ENCODE measurements around the gene SF3B3.

SF3B3 gene

DNA sequence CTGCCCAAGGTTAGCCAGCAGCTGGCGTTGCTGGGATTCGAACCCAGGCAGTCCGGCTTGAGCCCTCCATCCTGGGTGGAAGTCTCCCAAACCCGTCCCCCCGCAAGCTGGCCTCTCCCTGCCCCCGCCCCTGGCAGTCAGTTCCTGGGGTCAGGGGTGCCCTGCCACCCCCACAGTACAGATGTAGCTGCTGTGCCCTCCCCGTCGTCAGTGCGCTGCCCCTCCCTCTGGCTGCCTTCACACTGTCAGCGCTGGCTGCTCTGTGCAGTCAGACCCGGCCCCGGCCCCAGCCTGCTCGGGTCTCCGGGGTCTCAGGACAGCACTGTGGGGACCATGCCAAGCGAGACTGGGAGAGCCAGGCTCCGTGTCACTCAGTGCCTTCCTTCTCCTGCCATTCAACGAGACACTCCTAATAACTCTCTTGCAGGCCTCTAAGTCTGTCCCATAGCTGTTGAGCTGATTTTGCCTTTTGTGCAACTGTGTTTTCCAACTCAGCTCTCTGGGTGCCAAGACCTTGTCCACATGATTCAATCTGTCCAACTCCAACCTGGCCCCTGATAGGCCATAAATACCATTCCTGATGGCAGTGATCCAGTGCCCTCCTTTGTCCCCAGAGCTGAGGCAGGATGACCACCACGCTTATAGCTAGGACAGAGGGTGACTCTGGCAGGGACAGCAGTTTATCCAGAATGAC, 67.3 kb downstream of the SF3B3 start:
- DNase-seq (ENCODE audit: low read depth), result no peak

- no peak for DNase-seq (ENCODE audit: low read depth)
Observed at GRCh38 chr16:70591615-70592014, 68.0 kb downstream of the SF3B3 start.

DNA sequence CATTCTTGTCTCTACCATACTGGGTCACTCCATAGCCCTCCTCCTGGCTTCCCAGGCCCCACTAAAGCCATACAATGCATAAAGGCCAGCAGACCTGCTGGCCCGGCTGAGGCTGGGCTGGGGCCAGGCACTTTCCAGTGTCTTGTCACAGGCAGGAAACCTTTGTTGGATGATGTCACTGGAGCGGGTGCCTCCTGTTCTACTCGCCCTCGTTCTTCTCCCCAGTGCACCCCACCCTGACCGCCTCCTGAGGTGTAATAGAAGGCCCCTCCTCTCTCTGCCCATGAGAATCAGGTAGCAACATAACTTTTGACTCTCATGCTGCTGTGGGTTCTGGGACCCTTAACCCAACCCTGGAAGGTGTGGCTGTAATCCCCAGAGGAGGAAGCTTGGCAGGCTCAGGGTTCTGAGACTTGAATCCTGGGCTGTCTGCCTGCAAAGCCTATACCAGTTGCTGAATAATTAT, 68.5 kb downstream of the SF3B3 start:
- DNase-seq (ENCODE audit: low read depth), result no peak

GRCh38 chr16:70593544-70593943, 69.9 kb downstream of the SF3B3 start:
- DNase-seq (ENCODE audit: low read depth), result no peak

DNA sequence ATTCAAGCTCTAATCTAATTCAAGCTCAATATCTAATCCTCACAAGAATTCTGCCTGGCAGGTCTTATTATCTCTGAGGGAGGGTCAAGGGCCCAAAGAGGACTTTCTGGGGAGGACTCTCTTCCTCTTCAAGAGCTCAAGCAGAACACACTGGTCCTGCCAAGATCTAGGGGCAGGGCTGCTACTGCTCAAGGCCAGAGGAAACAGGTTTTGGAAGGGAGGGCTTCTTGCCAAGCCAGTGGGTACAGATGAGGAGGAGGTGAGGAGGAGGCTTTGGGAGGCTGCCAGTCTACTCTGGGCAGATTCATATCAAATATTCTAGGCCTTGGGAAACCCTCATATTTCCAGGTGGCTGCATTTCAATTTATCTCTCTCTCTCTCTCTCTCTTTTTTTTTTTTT, 71.0 kb downstream of the SF3B3 start:
- no peak for DNase-seq (ENCODE audit: low read depth)

DNA sequence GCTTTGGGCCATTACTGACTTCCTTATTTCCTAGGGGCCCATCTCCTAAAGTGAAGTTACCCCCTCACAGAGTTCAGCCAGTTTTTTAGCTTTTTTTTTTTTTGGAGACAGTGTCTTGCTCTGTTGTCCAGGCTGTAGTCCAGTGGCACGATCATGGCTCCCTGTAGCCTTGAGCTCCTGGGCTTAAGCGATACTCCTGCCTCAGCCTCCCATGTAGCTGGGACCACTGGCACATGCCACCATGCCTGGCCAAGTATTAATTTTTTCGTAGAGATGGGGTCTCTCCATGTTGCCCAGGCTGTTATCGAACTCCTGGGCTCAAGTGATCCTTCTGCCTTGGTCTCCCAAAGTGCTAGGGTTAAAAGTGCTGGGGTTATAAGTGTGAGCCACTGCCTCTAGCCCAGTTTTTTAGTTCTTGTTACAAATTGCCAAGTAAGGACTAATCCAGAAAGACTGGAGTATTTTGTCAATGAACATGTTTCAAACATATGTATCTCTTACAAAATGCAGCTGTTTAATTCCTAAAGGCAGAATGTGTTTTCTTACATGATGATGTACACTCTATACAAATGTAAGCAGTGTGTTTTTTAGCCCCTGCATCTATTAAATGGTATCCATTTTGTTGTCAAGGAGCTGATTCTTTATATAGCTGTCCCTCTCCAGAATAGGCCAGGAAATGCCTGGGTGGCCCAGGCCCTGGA, 73.7 kb downstream of the SF3B3 start:
- no peak for DNase-seq (ENCODE audit: low read depth)

- DNase-seq (ENCODE audit: low read depth), result no peak
Observed at GRCh38 chr16:70598937-70599503, 75.4 kb downstream of the SF3B3 start.

GRCh38 chr16:70600730-70601129, 77.1 kb downstream of the SF3B3 start:
- DNase-seq (ENCODE audit: low read depth), result no peak

GRCh38 chr16:70601576-70602575, 78.3 kb downstream of the SF3B3 start:
- DNase-seq (ENCODE audit: low read depth), result no peak

DNA sequence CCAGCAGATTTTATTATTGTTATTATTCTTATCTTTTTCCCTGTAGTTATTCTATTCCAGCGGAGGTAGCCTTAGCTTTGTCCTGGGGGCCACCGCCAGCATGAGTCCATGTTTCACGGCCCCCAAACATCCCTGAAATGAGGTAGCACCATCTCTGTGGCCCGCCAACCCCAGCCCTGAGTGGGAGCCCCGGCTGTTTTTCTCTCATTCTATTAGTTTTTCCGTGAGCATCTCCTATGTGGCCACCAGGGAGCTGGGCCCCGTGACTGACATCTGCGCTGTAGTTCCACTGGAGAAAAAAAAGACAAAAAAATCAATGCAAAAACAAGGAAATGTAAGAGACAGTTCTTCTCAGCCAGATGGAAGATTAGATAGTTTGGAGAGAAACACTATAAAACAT, 79.2 kb downstream of the SF3B3 start:
- DNase-seq (ENCODE audit: low read depth), result no peak

DNA sequence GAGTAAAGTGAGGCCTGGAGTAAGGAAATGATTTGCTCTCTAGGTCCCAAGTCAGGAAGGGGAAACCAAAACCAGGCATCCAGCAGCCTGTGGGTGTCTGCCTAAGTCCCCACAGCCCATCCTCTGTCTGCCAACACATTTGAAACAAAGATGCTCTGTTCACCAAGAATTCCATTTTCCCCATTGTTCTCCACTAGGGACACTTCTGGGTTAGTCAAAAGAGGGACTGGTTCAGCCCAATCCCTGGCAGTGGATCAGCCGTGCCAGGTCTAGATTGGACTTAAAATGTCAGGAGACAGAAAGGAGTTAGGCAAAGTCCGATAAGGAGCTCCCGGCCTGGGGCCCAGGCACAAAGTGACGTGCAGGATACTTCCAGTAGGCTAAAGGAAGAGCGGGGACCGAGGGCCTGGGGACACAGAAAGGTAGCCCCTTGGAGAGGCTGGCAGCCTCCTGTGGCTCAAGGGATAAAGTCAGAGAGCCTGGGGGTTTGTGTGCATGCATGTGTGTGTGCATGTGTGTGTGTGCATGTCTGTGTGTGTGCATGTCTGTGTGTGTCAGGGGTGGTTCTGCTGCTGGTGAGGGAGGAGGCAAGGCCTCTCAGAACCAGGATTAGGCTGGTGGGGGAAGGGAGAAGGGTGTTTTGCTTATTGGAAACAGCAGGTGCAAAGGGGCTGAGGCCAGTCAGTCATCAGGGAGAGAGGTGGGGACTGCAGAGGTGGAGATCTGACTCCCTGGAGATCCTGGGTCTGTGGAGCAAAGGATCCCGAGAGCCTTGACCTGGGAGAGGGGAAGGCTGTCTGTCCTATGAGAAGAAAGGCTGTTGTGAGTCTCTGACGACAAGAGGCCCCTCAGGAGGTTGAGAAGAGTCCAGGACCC, 81.0 kb downstream of the SF3B3 start:
- DNase-seq (ENCODE audit: low read depth), result no peak

- DNase-seq (ENCODE audit: low read depth), result no peak
Observed at GRCh38 chr16:70605283-70605657, 81.7 kb downstream of the SF3B3 start.

GRCh38 chr16:70608521-70608920, 84.9 kb downstream of the SF3B3 start:
- DNase-seq (ENCODE audit: low read depth), result no peak

DNA sequence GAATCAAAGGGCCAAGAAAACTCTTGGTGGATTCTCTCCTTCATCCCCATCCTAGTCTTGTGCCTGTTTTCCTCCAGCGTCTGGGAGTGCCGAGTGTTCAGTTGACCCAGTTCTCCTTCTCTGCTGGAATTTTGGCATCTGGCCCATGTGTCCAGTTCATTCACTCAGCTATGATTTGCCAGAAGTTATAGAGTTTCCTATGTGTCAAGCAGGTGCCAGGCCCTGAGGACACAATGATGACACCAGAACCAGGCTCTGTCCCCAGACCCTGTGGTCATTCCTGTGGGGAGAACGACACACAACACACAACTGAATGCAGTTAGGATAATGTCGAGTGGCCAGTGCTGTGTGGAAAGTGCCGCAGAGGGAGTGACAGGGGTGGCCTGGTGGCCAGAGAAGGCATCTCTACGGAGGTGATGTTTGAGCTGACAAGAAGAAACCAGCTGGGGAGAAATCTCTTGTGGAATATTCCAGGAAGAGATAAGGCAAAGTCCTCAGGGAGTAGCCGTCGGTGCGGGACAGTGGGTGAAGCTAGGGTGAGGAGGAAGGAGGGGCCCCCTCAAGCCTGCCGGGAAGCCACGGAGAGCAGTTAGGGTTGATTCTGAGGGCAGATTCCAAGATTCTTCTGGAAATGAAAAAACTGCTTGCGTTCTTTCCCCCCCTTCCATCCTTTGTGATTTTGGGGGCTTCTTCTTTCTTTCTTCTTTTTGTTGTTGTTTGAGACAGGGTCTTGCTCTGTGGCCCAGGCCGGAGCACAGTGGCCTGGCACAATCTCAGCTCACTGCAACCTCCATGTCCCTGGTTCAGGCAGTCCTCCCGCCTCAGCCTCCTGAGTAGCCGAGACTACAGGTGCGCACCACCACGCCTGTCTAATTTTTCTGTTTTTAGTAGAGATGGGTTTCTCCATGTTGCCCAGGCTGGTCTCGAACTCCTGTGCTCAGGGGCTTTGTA, 86.9 kb downstream of the SF3B3 start:
- DNase-seq (ENCODE audit: low read depth), result no peak

DNA sequence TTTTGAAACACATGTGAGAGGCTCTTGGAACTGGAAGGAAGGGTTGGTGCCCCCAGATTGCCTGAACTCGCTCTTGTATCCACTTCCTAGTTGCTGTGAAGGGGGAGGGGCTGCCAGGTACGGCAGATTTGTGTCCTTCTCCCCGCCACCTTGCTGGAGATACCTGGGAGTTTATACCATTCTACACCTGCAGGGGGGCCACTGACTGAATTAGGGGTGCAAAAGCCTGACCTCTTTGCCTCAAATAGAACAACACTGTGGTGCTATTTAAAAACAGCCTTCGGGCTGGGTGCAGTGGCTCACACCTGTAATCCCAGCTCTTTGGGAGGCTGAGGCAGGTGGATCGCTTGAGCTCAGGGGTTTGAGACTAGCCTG, 87.6 kb downstream of the SF3B3 start:
- DNase-seq (ENCODE audit: low read depth), result no peak

GRCh38 chr16:70611785-70612303, 88.2 kb downstream of the SF3B3 start:
- no peak for DNase-seq (ENCODE audit: low read depth)

DNA sequence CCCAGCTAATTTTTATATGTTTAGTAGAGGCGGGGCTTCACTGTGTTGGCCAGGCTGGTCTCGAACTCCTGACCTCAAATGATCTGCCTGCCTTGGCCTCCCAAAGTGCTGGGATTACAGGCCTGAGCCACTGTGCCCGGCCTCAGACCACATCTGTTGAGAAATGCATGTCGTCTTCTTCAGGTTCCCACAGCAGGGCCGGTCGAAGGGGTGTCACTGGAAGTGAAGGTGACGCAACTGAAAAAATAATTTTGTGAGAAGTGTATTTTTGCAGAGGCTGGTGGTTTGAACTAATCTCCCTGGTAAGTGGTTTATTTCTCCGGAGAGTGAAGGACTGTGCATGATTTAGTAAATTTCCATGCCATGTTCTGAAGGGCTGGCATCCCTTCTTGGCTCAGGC, 89.3 kb downstream of the SF3B3 start:
- DNase-seq (ENCODE audit: low read depth), result no peak

DNA sequence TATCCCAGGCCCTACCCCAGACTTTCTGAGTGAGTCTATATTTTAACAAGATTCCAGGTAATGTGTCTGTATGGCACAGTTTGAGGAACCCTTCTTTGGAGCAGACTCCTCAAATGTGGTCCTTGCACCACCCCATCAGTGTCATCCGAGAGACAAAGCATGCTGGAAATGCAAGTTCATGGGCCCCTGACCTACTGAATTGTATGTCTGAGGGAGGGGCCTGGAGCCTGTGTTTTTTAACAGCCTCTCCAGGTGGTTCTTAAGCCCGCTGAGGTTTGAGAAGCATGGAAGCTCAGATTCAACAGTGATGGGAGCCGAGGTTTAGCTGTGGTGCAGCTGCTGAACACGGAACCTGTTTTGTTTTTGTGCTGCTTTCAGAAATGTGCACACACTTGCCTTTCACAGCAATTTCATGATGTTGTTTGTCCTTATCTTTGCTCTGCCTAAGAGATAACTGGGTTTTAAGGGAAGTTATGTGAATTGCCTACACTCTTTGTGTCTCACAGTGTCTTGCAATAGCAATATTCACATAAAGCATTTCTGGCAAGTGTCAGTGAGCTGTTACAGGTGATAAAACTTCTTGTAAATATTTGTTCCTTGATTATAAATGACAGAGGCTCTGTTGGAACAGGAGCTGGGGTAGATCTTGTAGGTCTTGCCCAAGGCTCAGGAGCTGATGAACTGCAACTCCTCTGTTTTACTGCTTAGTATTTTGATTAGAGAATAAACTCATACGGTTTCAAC, 90.8 kb downstream of the SF3B3 start:
- DNase-seq (ENCODE audit: low read depth), result no peak

DNA sequence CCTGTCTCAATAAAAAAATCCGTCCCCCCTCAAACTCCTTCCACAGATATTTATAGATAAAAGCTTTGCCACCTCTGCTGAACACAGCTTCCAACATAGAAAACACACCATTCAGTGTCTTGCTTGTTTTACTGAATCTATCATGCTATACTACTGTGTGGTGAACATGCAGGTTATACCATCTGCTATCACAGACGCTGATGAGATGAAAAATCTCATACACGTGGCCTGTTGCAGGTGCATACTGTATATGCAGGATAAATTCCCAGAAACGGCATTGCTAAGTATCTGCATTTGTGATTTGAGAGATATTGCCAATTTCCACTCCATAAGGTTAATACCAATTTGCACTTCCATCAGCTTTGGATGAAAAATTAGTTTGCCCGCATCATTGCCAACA, 92.3 kb downstream of the SF3B3 start:
- DNase-seq (ENCODE audit: low read depth), result no peak

All from stimulated activated CD8-positive, alpha-beta memory T cell treated with anti-CD3 and anti-CD28 coated beads, Interleukin-15, amount 100 ng/mL, for 24 hours (primary cell).